HG03342 (cell line): Measurements from ENCODE around the gene SYNM.

Source experiments
- ATAC-seq: cut with Tn5 transposase; IDR thresholded peaks from one replicate; pipeline ENCODE4 v1.9.1; 2021; ENCODE audit warnings: mild to moderate bottlenecking, moderate library complexity; ENCODE audit not compliant: unreplicated experiment

The SYNM gene

GRCh38 chr15:99121691-99122410 is 17.0 kb downstream of the SYNM start:
- no peak for ATAC-seq

DNA sequence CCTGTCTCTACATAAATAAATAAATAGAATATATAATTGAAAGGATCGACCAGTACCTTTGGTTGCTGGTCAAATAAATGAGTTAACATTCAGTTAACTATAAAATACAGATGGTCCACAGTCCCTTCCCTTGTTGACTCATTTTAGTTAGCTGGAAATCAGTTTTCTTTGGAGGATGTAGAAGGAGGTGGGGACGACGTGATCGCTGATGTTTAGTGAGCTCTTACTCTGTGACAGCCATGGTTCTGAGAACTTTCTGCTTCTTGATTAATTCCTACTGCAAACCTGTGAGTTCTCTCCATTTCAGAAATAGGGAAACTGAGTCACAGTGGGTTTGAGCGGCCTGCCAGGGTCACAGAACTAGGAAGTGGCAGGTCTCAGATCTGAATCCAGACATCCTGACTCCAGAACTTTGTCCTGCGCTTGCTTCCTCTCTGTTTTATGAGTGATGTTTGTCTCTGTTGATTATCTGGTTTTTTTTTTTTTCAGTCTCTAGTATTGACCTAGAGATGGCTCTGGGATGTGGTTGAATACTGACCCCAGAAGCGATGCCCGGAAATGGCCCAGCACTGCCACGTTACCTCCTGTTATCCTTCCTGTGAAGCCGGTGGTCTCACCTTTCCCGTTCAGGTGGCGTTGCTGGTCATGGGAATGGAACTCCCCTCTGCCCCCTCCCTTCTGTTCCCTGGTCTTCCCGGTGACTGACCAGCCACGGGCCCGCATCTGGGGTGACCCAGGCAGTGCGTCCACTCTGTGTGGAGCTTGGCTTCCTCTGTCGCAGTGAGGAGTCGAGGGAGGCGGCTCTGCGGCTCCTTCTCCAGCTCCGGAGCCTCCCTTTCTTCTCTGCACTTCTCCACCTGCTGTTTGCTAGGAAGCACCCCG is 18.2 kb downstream of the SYNM start:
- ATAC-seq: no peak

- no peak for ATAC-seq
Observed at GRCh38 chr15:99123713-99124451, 19.0 kb downstream of the SYNM start.

- no peak for ATAC-seq
Observed at GRCh38 chr15:99124641-99125040, 19.8 kb downstream of the SYNM start.

DNA sequence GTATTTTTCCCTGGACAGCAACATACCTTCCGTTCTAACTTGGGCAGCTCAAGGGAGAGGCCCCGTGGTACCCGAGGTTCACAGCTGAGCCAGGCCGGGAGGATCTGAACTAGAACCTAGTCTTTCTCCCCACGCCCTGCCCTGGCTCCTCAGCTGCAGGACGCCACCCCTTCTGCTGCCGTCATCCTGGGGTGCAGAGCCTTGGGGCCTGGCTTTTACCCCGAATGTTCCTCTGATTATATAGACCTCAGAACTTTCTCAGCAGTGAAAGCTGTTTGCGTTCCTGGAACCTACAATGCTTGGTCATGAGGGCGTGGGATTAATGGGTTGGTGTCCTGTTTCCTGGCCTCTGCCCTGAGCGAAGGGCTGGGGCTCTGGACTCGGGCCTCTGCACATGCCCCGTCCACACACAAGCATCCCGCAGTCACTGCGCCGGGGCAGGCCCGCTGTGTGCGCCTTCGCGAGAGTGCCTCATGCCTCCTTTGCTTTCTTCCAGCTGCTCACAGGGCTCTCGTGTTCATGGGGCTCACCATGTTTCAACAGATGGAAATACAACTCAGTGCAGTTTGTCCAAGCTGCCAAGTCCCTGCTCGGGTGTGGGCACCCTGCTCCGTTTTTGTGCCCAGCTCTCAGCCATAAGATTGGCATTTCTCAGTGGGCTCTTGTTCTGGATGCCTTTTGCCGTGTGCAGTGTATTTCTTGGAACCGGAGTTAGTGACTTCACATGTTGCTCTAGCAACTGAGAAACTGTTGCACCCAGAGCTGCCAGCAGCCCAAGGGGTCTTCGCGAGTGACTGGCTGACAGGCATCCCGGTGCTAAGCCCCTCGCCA is 20.4 kb downstream of the SYNM start:
- ATAC-seq: no peak

- ATAC-seq: no peak
Observed at GRCh38 chr15:99126131-99126588, 21.3 kb downstream of the SYNM start.

GRCh38 chr15:99126930-99127329 is 22.1 kb downstream of the SYNM start:
- no peak for ATAC-seq

GRCh38 chr15:99127773-99128172 is 22.9 kb downstream of the SYNM start:
- no peak for ATAC-seq

DNA sequence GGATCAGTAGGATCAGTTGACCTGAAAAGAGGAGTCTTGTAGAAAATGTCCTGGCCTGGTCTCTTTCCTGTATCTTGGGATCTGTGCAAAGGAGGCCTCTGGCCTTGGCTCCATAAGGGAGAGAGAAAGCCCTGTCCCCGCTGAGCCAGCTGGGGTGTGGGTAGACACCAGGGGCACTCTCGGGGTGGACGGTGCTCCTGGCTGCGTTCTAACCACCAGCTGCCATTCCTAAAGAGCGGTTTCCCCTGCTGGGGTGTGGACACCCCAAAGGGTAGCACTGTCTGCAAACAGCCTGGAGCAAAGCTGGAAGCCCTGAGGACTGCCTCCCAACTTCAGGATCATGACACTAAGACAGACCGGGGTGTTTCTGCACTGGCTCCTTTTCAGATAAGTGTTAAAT is 23.5 kb downstream of the SYNM start:
- no peak for ATAC-seq

GRCh38 chr15:99129644-99130043 is 24.8 kb downstream of the SYNM start:
- ATAC-seq: peak; percentile 60

GRCh38 chr15:99130314-99130713 is 25.4 kb downstream of the SYNM start:
- ATAC-seq: no peak

DNA sequence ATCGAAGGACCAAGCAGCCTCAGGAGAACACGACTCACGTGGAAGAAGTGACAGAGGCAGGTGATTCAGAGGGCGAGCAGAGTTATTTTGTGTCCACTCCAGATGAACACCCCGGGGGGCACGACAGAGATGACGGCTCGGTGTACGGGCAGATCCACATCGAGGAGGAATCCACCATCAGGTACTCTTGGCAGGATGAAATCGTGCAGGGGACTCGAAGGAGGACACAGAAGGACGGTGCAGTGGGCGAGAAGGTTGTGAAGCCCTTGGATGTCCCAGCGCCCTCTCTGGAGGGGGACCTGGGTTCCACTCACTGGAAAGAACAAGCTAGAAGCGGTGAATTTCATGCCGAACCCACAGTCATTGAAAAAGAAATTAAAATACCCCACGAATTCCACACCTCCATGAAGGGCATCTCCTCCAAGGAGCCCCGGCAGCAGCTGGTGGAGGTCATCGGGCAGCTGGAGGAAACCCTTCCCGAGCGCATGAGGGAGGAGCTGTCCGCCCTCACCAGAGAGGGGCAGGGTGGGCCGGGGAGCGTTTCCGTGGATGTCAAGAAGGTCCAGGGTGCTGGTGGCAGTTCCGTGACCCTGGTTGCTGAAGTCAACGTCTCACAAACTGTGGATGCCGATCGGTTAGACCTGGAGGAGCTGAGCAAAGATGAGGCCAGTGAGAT is 26.0 kb downstream of the SYNM start:
- ATAC-seq: no peak

- ATAC-seq: no peak
Observed at GRCh38 chr15:99131441-99132023, 26.7 kb downstream of the SYNM start.

DNA sequence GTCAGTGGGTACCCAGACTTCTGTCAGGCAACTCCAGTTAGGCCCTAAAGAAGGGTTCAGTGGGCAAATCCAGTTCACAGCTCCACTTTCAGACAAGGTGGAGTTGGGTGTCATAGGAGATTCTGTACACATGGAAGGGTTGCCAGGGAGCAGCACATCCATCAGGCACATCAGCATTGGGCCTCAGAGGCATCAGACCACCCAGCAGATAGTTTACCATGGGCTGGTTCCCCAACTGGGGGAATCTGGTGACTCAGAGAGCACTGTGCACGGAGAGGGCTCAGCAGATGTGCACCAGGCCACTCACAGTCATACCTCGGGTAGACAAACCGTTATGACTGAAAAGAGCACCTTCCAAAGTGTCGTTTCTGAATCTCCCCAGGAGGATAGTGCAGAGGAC is 27.2 kb downstream of the SYNM start:
- ATAC-seq: no peak

- no peak for ATAC-seq
Observed at GRCh38 chr15:99132634-99133287, 27.9 kb downstream of the SYNM start.

- no peak for ATAC-seq
Observed at GRCh38 chr15:99134317-99134821, 29.5 kb downstream of the SYNM start.

- ATAC-seq: peak; percentile 90
Observed at GRCh38 chr15:99135194-99135593, 30.3 kb downstream of the SYNM start.

- no peak for ATAC-seq
Observed at GRCh38 chr15:99137111-99137546, 32.2 kb downstream of the SYNM start.

DNA sequence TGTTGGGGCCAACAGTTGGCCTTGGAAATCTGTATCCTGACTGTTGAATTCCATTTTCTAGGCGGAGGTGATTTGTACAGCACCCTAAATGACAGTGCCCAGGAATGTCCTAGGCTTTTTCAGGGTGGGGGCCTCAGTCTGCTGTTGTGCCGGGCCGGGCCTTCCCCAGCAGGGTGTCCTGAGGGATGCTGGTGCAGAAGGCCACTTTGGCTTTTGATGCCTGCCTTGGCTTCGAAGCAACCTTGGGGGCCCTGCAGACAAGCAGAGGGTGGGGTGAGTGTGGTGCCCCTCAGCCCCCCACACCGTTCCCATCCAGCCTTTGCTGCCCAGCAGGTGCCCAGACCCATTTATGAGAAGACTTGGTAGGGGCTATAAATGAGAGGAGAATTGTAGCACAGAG is 33.0 kb downstream of the SYNM start:
- no peak for ATAC-seq
